Muscle layer of duodenum (tissue), 2 donors: ENCODE data around the gene ITPR2.
"Not testable (repeated sequence)": the region's sequence is repeated elsewhere in the genome, so short reads cannot be mapped to it uniquely, and the experiment has no call there.

Experiments used
- H3K27ac ChIP-seq: one replicate; pipeline ENCODE4 v1.7.0; 2013; ENCODE audit warnings: mild to moderate bottlenecking, low read length
- H3K27me3 ChIP-seq: one replicate; pipeline ENCODE4 v1.7.0; 2013; ENCODE audit warnings: low read depth, mild to moderate bottlenecking, control low read depth, low read length
- H3K36me3 ChIP-seq, 2 donors: one replicate each; pipeline ENCODE4 v1.7.0; 2013; ENCODE audit warnings: low read length in 2 of 2, control low read depth in 1 of 2, mild to moderate bottlenecking in 1 of 2; ENCODE audit not compliant: insufficient read depth in 2 of 2, control insufficient read depth in 1 of 2
- H3K4me1 ChIP-seq, 2 donors: one replicate each; pipeline ENCODE4 v1.7.0; 2013; ENCODE audit warnings: low read length in 2 of 2, mild to moderate bottlenecking in 2 of 2, control low read depth in 1 of 2, moderate library complexity in 1 of 2; ENCODE audit not compliant: insufficient read depth in 2 of 2, control insufficient read depth in 1 of 2
- H3K4me3 ChIP-seq, 2 donors: one replicate each; pipeline ENCODE4 v1.7.0; 2013; ENCODE audit warnings: low read length in 2 of 2, low read depth in 1 of 2, mild to moderate bottlenecking in 1 of 2
- H3K9me3 ChIP-seq, 2 donors: one replicate each; pipeline ENCODE4 v1.7.0; 2013; ENCODE audit warnings: low read length in 2 of 2, control low read depth in 1 of 2, mild to moderate bottlenecking in 1 of 2; ENCODE audit not compliant: control insufficient read depth in 1 of 2
- donor health status: healthy.

The ITPR2 gene

GRCh38 chr12:26647088-26647487 is 185.9 kb downstream of the ITPR2 start:
- Histone ChIP-seq H3K27me3 (no peaks in the 10 kb centered on the region), H3K9me3 (no peaks in the 10 kb centered on the region), H3K4me1 (no peaks in the 10 kb centered on the region), H3K36me3 (no peaks in the 10 kb centered on the region), H3K27ac (no peak overlapping the region), H3K4me3 (no peak overlapping the region)

GRCh38 chr12:26646571-26646970 is 186.4 kb downstream of the ITPR2 start:
- H3K27me3 ChIP-seq, result no peaks in the 10 kb centered on the region
- H3K4me3 ChIP-seq, result no peak overlapping the region
- H3K4me1 ChIP-seq, result no peaks in the 10 kb centered on the region
- no peaks in the 10 kb centered on the region for H3K9me3 ChIP-seq
- H3K36me3 ChIP-seq, result no peaks in the 10 kb centered on the region
- no peak overlapping the region for H3K27ac ChIP-seq

DNA sequence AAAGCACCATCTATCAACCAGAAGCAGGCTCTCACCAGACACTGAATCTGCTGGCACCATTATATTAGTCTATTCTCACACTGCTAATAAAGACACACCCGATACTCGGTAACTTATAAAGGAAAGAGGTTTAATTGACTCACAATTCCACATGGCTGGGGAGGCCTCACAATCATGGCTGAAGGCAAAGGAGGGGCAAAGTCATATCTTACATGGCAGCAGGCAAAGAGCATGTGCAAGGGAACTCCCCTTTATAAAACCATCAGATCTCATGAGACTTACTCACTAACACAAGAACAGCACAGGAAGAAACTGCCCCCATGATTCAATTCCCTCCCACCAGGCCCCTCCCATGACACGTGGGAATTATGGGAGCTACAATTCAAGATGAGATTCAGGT is 188.6 kb downstream of the ITPR2 start:
- not testable (repeated sequence) for H3K27ac ChIP-seq, H3K9me3 ChIP-seq, H3K4me3 ChIP-seq, H3K27me3 ChIP-seq, H3K4me1 ChIP-seq, H3K36me3 ChIP-seq

DNA sequence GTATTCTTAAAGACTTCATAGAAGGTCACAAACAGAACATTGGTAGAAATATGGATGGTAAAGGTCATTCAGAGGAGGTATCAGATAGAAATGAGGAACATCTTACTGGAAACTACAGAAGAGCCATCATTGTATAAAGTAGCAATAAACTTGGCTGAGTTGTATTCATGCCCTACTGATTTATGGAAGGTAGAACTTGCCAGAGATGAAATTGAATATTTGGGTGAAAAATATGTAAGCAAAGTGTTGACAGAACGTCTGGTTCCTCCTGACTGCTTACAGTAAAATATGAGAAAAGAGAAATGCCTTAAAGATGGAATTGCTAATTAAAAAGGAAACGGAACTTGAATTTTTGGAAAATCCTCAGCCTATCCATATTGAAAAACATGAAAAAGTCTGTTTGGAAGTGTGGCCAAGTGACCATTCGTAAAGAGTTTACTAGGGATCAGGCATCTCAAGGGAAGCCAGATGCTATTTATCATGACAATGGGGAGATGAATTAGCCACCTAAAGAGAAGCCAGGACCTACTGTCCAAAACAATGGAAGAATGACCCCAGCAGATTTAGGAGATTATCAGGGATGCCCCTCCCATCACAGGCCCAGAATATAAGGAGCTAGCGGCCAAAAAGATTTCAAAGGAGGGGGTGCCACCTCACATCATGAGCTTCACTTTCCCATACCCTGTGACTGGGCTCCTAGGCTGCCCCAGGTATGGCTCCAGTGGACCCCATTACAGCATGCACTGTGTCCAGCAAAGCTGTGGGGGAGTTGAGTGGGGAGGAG is 189.3 kb downstream of the ITPR2 start:
- Histone ChIP-seq H3K4me3 (no peak overlapping the region), H3K27ac (peak overlapping the region; percentile 60), H3K27me3 (no peaks in the 10 kb centered on the region), H3K36me3 (no peaks in the 10 kb centered on the region), H3K9me3 (no peaks in the 10 kb centered on the region), H3K4me1 (no peaks in the 10 kb centered on the region)

DNA sequence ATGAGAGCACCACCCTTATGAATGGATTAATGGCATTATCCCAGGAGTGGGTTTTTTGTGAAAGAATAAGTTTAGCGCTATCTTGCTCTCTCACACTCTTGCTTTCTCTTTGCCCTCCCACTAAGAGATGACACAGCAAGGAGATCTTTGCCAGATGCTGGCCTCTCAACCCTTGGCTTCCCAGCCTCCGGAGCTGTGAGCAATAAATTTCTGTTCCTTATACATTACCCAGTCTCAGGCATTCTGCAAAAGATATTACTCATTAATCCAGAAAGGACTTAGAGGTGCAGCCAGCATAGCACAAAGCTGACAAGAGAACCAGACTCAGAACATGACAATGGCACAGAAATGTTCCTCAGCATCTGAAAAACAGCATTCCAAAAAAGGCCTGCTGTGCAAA is 190.6 kb downstream of the ITPR2 start:
- Histone ChIP-seq H3K4me3 (no peak overlapping the region), H3K27ac (peak overlapping the region; percentile 60), H3K4me1 (no peaks in the 10 kb centered on the region), H3K36me3 (no peaks in the 10 kb centered on the region), H3K9me3 (no peaks in the 10 kb centered on the region), H3K27me3 (no peaks in the 10 kb centered on the region)

DNA sequence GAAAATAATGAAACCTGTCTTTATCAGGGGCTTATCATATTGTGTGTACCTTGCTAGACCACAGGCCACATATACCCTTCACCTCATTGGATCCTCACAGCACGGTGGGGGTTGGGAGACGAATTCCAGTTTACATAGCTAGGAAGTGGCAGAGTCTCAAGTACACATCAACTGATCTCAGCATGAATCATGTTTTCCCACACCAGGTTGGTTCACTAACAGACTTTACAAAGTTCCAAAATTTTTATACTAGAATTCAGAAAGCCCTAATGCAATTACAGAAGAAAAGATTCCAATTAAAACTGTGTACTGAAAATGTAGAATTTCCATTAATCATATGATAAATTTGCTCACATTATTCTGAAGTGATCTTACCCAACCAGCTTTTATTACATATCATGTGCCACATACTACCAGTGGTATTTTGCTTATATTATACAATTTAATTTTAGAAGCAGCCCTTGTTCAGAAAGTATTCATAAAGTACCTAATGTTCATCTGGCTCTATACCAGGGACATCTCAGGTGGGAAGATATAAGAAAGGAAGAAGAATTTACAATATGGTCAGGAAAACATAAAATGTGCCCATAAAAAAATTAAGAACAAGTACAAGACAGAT is 196.2 kb downstream of the ITPR2 start:
- Histone ChIP-seq H3K4me1 (peaks cover 0 to 6% of the 10 kb centered on the region in 2 donors), H3K4me3 (no peak overlapping the region), H3K9me3 (no peaks in the 10 kb centered on the region), H3K27ac (peak overlapping the region; percentile 57), H3K27me3 (no peaks in the 10 kb centered on the region), H3K36me3 (no peaks in the 10 kb centered on the region)

DNA sequence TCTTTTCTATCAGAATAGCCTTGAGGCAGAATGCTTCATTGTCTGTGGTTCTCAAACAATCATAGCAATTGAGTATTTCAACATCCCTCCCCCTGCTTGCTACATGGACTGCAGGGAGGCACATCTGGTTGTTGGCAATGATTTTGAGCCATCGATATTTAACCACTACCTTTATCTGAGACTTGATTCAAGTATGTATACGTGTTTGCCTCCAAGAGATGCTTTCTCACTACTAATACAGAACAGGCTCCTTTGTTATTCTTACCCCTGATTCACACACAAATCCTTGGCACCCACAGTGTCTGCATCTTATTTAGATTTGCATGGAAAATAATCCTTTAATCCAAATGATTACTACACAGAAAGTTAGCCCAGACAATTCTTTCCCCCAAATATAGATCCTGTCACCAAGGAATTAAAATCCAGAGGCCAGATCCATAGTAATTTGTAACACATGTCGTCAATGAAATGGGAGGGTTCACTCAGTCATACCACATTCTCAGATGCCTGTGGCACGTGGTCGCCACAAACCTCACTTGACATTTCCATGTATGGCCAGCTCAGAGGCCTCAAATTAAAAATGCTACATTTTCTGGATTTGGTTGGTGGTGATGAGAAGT is 199.3 kb downstream of the ITPR2 start:
- H3K27ac ChIP-seq, result no peak overlapping the region
- H3K4me3 ChIP-seq, result no peak overlapping the region
- peaks cover 6 to 7% of the 10 kb centered on the region in 2 donors for H3K4me1 ChIP-seq
- H3K27me3 ChIP-seq, result no peaks in the 10 kb centered on the region
- no peaks in the 10 kb centered on the region for H3K9me3 ChIP-seq
- no peaks in the 10 kb centered on the region for H3K36me3 ChIP-seq

DNA sequence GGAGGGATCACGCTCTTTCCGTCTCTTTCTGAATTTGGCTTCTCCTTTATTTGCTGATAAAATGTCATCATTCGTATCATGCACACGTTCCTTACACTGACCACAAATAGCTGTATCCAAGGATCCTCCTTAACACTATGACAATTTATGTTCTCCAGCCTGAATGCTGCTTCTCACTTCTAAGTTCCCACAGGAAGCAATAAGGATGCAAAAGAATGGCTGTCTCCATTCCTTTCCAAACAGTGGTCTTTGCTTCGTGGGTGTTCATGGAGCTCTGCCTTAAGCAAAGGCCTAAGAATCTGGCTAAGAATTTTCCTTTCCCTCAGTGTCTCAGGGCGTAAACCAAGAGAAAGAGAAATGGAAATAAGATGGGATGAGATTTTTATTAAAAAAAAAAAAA is 200.2 kb downstream of the ITPR2 start:
- no peak overlapping the region for H3K4me3 ChIP-seq
- no peak overlapping the region for H3K27ac ChIP-seq
- H3K4me1 ChIP-seq, result peaks cover 6 to 7% of the 10 kb centered on the region in 2 donors

DNA sequence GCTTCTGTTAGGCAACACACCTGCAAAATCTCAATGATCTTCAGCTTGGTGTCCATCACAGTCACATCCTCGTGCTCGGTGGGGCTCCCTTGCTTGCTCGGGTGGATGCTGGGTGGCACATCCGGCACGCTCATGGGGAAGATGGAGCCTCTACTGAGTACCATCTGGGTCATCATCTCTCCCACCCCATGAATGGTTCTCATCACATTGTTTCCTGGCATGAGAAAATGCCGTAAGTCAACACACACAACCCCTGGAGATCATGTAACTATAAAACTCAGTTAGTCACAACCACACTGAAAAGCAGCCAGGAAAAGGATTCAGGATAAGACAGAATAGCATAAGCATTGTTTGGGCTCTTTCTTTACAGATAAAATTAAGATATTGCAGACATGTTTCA is 201.1 kb downstream of the ITPR2 start:
- H3K4me3 ChIP-seq, result no peak overlapping the region
- H3K4me1 ChIP-seq, result peaks cover 6 to 7% of the 10 kb centered on the region in 2 donors
- H3K27me3 ChIP-seq, result no peaks in the 10 kb centered on the region
- no peaks in the 10 kb centered on the region for H3K9me3 ChIP-seq
- peaks cover 4 to 5% of the 10 kb centered on the region in 2 donors for H3K36me3 ChIP-seq
- H3K27ac ChIP-seq, result no peak overlapping the region

More for the DNA sequence above, 200.2 kb downstream of the ITPR2 start:
- H3K36me3 ChIP-seq, result no peaks in the 10 kb centered on the region
- H3K27me3 ChIP-seq, result no peaks in the 10 kb centered on the region
- H3K9me3 ChIP-seq, result no peaks in the 10 kb centered on the region

DNA sequence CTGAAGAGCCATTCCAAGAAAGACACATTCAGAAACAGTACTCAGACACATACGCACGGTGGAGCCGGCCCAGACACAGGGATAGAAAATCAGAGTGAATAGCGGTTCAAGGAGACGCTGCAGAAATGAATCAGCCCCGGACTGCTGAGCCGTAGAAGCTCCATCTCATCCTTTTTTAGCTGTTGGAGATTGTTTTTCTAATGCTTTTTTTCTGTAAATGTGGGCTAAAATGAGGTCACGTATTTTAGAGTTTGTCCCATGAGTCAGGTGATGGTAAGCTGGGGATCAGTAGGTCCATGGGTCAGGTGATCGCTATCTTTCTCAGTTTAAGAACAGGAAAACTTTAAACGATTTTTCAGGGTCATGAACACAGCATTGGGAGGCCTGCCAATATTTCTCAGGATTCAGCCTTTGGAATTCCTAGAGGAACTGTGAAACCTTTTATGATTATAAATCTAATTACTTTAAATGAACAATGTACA is 202.4 kb downstream of the ITPR2 start:
- H3K4me1 ChIP-seq, result peaks cover 6 to 7% of the 10 kb centered on the region in 2 donors
- peaks cover 5 to 7% of the 10 kb centered on the region in 2 donors for H3K36me3 ChIP-seq
- H3K27me3 ChIP-seq, result no peaks in the 10 kb centered on the region
- H3K27ac ChIP-seq, result peak overlapping the region; percentile 71
- H3K4me3 ChIP-seq, result no peak overlapping the region
- no peaks in the 10 kb centered on the region for H3K9me3 ChIP-seq

DNA sequence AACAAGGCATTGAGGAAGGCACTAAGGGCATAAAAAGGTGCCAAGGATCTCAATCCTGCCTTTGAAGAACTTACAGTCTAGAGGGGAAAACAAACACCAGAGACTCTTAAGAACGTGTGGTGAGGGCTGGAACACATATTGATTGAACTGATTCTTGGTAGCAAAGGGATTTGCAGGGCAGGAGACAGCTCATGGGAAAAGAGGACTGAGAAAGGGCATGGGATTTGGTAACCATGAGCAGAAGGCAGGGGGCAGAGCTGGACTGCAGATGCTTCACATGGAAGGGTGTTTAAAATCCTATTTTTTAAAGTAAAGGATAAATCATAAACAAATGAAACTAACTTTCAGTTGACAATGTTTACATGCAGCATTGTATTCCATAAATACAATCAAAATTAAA is 203.1 kb downstream of the ITPR2 start:
- peaks cover 6 to 7% of the 10 kb centered on the region in 2 donors for H3K4me1 ChIP-seq
- no peaks in the 10 kb centered on the region for H3K27me3 ChIP-seq
- H3K36me3 ChIP-seq, result peaks cover 5 to 7% of the 10 kb centered on the region in 2 donors
- H3K27ac ChIP-seq, result peak overlapping the region; percentile 71
- no peaks in the 10 kb centered on the region for H3K9me3 ChIP-seq
- H3K4me3 ChIP-seq, result no peak overlapping the region
